CD4-positive, alpha-beta T cell treated with Interleukin-6 for 4 hours (primary cell): ENCODE results near the gene ARMC6.
A peak's percentile ranks its signal among the peaks of the same experiment; 100 is the strongest.

Experiments
- DNase-seq: peaks from one replicate; pipeline ENCODE4 v3.0.0-alpha.2; 2020; ENCODE audit warnings: mixed read lengths

The ARMC6 gene

DNA sequence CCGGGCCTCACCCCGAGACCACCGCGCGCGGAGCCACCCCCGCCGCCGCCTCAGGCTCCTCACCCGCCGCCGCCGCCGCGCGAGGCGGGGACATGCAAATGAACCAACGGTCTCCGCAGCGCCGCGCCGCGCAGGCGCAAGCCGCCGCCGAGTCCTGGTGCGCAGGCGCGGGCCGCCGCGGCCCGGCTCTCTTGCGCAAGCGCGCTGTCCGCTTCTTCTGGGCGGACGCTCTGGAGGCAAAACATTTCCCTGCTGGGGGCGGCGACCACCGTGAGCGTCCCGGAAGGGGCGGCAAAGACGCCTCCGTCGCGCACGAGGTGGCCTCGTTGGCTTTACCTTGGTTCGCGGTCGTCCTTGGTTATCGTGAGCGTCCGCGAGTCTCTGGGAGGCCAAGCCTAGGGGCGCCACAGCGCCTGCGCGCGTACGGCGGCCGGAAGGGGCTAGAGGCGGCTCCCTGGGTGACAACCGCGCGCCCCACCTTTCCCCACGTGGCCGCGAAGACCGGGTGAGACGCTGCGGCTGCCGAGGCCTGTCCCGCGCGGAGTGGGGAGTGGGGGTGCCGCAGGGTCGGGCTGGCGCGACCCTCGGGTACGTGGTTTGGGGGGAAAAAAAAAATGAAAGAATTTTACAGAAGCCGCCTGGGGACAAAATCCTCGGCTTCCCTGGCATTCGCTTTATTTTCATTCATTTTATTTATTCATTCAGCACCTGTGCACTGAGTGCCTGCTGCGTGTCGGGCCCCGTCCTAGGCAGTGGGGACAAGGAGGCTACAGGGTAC lies at the start of gene ARMC6, which contains the start of gene SUGP2:
TSS of gene ARMC6 (plus strand) at position 178 of the 778 bp plus-strand sequence. CDS start 607 bp downstream, outside the sequence.
TSS of gene SUGP2 (minus strand) at position 92 of the 778 bp plus-strand sequence. CDS start 2,446 bp downstream, outside the sequence.
- DNase-seq, result peak; percentile 89

DNA sequence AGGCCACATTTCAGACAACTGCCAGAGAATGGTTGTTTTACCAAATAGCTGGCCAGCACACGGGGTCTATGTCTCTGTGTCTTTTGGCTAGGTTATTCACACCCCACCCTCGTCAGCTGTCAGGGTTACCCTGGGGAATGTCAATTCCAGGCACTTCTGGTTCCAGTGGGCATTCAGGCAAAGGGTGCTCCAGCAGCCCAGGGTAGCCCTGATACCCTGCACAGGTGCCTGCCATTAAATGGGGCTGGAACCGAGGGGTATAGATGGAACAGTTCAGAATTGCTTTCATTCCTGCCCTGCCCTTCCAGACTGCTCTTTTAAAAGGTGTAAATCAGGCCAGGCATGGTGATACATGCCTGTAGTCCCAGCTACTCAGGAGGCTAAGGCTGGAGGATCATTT lies 49.2 kb upstream of the ARMC6 start:
- DNase-seq, result no peak

DNA sequence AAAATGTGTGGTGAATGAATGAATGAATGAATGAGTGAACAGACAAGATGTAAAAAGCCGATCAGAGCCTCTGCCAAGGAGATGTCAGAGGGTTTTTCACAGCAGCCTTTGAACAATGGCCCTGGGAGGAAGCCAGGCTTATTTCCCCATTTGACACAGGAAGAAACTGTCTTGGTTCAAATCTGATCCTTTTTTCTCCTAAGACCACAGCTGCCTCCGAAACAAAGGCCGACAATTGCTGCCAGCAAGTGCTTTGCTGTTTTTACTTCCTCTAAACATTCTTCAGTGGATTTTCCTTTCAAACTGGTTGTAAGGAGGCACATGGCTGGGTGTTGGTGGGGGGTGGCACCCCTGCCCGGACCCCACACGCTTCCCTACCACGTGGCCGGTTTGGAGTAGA lies 48.1 kb upstream of the ARMC6 start:
- DNase-seq, result no peak

DNA sequence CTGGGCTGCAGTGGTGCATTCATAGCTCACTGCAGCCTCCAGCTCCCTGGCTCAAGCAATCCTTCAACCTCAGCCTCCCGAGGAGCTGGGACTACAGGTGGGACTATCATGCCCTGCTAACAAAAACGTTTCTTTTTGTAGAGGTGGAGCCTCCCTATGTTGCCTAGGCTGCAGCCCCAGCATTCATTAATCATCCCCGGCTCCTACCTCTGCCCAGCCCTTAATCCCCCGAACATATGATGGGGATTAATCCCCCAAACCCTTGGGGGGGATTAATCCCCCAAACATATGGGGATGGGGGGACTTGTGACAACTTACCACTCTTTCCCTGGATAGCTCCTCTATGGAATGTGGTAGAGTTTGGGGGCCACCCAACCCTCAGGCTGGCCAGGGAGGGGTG lies 45.9 kb upstream of the ARMC6 start:
- no peak for DNase-seq

DNA sequence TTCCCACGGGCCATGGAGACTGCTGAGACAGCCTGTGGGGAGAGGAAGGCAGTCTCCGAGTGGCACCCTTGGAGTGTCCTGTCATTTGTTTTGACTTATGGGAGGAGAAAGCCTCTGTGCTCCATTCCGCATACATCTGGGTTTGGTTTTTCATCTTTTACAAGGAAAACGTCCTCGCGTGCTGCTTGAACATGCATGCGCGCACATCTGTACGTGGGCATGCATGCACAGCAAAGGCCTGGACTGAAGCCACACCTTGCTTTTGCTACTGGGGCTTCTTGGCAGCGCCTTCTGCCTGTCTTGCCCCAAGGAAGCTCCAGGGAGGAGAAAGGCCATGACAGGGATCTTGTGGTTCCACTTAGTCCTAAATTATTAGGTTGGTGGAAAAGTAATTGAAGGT lies 44.1 kb upstream of the ARMC6 start:
- DNase-seq, result no peak

DNA sequence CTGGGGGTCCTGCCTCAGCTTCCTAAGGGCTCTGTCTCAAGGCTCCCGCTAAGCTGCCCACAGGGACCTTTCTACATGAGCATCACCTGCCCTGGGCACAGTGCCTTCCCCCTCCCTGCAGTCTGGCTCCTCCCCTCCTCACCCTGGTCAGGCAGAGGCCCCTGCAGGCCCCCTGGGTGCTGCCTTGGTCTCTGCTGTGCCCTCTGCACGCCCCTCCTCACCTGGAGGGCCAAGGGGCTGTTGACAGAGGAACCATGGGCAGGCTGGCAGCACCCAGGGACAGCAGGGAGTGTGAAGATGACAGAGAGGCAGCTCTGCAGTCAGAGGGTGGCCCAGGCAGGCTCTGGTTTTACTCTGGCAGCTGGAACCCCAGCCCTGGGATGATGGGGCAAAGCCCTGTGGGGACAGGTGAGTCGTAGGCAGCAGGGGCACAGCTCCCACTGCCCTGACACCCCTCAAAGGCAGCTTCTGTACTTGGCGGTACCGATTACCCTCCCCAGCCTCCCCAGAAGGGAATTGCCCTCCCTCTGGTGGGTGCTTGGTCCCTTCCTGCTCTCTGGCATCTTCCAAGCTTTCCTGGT lies 43.2 kb upstream of the ARMC6 start:
- no peak for DNase-seq

DNA sequence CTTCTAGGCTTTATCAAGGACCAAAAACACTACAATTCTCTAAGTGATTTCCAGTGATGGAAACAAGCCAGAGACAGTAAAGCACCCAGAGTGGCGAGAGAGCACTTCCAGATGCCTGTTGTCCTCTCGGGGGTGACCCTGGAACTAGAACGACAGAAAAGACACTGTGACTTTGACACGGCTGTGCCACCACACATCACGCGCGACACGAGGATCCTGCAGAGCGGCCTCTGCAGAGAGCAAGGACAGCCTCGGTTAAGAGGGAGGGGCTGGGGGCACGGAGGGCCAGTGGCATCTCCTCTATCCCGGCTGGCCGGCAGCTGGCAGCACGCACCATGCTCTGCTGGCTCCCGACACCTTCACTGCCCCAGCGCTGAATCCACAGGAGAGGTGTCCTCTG lies 42.4 kb upstream of the ARMC6 start:
- no peak for DNase-seq

DNA sequence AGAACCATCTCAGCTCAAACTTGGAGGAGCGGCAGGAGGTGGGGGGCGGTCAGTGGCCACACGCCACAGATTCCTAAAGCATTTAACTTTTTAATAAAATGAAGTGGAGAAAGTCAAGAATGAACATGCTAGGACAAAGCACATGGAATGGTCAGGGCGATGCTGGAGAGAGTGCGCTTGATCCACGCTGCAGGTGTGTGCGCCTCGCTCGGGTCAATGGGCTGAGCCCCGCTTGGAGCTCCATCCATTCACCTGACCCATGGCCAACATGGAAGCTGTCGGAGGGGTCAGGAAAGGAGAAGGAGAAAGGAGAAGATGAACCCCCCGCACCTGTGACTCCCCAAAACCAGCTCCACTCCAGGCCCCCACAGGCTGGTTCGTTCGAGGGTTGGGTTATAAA lies 41.9 kb upstream of the ARMC6 start:
- DNase-seq, result no peak

DNA sequence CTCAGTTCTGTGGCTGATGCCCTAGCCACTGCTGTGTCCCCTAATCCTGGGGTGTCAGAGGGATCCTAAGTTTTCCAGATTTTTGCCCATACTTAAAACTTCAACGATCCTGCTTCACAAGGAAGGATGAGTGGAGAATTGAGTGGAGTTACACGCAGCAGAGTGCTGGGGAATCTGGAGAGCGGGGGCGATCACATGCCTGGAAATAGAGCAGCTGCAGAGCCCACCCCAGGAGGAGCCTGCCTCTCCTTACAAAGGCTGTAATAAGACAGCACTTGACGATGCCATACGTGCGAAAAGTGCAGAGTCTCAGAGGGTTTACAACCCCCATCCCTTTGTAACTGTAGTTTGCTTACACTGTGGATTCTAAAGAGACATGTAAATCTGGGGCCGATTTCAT lies 40.7 kb upstream of the ARMC6 start:
- no peak for DNase-seq

DNA sequence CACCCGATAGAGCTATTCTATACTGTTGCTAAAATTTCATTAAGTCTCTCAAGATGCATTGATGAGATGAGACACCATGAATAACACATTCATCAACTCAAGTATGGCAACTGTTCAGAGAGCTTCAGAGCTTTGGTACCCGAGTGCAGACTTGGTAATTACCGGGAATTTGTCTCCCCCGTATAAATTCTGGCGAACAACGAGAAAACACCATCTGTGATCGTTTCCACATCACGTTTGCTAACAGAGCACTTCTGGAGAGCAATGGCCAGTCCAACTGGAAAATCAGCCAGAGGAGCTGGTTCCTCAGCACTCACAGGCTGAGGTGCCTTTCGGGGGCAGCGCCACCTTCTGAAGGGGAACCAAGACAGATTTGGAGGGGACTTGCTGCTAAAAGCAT lies 40.3 kb upstream of the ARMC6 start:
- DNase-seq, result no peak

DNA sequence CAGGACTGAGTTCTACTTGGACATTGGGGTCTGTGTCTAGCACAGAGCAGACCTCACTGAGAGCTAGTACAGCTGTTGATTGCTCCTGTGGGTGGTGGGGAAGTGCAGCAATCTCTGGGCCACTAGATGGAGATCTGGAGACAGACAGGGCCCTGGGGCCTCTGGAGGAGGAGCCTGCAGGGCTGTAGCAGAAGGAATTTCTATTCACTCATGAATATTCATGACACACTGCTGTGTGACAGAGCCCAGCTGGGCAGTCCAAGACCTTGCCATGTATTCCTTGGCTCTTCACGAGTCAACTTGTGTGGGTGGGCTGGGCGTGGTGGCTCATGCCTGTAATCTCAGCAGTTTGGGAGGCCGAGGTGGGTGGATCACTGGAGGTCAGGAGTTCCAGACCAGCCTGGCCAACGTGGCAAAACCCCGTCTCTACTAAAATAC lies 37.6 kb upstream of the ARMC6 start:
- no peak for DNase-seq

DNA sequence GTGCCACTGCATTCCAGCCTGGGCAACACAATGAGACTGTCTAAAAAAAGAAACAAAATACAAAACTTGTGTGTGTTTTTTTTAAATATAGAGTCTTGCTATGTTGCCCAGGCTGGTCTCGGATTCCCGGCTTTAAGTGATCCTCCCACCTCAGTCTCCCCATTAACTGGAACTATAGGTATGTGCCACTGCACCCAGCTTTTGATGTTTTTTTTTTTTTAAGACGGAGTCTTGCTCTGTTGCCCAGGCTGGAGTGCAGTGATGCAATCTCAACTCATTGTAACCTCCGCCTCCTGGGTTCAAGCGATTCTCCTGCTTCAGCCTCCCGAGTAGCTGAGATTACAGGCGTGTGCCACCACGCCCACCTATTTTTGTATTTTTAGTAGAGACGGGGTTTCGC lies 37.1 kb upstream of the ARMC6 start:
- no peak for DNase-seq

DNA sequence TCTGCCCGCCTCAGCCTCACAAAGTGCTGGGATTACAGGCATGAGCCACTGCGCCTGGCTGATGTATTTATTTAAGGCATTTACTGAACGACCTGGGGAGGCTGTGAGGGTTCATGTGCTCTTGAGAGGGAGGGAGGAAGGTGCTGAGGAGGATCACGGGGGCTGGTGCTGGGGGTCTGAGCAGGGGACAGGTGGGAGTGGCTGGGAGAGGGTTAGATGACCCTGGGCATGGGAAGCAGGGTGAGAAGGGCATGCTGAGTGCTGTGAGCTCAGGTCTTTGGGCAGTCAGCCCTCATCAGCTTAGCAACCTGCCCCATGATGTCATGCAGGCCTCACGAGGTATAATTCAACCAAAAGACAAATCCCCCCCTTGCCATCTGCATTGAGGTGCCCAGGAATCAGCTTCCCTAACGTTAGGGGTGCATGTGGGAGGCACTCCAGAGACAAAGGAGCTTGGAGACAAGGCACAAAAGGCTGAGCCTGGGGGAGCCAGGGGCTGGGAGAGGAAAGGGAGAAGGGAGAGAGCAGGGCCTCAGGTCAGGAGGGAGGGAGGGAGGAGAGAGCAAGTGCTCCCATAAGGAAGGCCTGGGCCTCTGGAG lies 36.5 kb upstream of the ARMC6 start:
- no peak for DNase-seq

DNA sequence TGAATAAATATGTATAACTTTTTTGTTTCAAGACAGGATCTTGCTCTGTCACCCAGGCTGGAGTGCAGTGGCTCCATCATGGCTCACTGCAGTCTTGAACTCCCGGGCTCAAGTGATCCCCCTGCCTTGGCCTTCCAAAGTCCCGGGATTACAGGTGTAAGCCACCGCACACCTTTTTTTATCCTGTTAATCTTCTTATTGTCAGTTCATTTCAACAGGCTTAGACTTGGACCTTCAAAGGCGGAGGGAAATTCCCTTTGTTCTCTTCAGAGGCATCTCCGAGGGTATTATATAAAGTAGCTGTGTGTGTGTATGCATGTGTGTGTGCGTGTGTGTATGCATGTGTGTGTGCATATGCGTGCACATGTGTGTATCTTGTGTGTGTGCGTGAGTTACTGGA lies 35.1 kb upstream of the ARMC6 start:
- DNase-seq, result no peak

DNA sequence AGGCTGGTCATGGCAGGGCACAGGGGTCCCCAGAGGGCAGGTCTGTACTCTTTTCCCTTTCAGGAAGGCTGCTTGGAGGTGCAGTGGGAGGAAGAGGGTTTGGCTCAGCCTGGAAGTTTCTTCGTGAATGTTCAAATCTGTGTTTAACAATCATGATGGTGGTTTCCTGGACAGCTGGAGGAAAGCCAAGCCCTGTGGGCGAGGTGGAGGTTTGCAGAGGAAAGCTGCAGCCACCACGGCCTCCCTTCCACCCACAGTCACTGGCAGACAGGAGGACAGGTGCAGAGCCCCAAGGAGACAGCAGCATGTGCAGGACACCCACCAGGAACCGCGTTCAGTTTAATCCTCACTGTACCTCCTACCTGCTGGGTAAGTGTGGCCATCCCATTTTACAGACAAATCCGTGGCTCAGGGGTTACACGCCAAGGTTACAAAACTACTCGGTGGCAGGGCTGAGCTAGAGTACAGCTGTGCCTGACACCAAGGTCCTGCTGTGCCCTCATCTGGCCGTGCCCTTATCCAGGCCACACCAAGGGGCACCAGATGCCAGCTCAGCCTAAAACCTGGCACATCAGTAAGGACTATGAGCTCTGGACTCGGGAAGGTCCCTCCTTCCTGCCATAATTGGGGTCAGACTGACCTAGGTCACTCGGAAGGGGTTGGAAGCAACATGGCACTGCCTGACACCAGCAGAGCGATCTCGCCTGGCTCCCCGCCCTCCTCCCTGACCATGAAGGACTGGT lies 34.2 kb upstream of the ARMC6 start:
- no peak for DNase-seq

DNA sequence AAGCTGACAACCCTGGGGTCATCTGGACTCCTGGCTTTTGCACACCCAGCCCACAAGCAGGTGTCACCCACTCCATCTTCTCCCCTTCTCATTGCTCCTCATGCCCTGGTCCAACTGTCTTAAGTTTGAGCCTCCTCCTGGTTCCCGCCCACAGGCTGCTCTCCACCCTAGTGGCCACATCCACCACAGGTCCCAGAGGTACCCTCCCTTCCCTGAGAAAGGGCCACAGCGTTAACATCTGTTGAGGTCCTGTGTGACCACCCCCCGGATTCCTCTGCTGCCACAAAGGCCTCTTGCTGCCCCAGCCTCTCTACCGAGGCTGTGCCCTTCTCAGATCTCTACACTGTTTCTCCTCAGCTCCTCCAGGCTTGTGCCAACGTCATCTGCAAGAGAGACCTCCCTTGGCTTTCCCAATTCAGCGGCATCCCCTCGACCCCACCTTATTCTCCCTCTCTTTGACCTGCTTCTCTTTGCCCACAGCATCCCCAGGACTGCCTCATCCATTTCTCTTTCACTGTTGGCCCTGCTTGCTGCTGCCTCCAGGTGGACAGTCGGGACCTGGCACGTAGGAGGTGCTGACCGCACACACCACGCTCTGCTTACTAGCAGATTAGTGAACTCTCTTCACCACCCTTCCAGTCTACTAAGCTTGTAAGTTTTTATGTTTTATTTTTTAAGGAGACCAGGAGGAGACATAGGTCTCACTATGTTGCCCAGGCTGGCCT lies 33.3 kb upstream of the ARMC6 start:
- DNase-seq, result no peak

DNA sequence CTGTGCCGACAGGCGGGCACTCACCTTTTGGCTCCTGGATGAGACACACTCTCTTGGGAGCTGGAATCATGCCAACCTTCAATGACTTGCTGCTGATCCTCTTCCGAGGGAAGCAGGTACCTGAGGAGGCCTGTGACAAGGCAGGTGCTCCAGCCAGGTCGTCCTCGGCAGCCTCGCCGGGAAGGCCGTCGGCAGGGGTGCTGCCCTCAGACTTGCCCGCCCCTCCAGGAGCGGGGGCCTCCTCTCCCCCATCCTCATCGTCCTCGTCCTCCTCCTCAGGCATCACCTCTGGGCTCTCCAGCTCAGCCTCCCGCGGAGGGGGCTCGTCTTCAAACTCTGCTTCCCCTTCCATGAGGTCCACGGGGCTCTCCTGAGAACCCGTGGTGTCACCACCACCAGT lies 29.3 kb upstream of the ARMC6 start:
- no peak for DNase-seq

DNA sequence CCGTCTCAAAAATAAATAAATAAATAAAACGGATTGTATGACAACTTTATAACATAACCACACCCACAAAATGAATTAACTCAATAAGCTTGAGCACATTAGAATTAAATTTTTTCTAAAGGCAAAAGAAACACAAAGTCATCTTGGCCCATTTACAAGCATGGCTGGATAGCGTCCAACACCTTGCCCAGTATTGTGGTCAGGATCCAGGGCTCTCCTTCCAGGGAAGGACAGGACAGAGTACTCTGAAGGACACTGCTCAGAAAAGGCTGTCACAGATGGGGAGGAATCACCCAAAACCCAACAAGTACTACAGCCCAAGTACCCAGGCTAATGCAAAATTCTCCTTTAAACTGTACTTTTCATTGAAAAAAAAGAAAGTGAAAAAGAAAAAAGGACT lies 27.2 kb upstream of the ARMC6 start:
- DNase-seq, result no peak

DNA sequence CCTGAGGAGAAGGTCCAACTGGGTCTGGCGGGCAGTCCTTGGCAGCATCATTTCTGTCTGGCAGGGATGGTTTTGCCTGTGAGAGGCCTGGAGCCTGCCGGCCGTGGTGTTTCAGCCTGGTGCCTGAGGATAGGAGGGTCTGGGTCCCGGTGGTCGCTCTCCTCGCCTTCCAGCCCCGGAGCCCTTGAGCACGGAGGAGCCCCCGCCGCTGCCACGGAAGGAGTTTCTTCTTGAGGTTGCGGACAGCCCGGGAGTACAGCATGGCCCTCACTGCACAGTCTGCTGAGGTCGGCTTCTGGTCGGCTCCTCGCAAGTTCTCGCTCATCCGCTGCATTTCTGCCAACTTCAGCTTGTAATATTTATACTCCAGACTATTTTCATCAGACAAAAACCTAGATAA lies 23.5 kb upstream of the ARMC6 start:
- DNase-seq, result no peak

DNA sequence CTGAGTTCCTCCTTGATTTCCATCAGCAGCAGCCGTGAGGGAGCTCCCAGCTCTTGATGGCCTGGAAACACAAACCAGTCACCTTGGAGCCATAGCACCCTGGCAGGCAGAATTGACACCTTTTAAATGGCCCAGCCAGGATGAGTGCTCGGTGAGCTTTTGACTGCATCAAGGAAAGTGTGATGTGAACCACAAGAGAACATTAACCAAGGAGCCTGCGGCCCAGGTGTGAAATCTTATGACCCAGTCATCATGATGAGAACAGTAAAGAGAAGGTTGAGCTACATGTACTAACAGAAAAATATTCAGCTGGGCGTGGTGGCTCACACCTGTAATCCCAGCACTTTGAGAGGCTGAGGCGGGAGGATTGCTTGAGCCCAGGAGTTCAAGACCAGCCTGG lies 22.9 kb upstream of the ARMC6 start:
- DNase-seq, result no peak

DNA sequence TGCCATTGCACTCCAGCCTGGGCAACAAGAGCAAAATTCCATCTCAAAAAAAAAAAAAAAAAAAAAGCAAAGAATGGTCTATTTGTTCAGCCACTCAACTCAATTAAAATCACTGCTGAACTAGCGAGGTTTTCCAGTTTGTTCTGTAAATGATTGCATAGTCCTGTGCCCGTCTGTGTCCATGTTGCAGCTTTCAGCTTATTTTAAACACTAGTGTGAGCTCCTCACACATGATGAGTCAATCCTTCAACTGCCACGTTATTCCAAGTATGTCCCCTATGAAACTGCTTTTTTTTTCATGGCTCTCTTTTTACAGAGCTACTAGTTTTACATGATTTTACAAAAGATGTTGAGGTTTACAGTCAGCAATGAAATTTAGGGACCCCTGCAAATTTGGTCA lies 12.3 kb upstream of the ARMC6 start:
- DNase-seq, result no peak

DNA sequence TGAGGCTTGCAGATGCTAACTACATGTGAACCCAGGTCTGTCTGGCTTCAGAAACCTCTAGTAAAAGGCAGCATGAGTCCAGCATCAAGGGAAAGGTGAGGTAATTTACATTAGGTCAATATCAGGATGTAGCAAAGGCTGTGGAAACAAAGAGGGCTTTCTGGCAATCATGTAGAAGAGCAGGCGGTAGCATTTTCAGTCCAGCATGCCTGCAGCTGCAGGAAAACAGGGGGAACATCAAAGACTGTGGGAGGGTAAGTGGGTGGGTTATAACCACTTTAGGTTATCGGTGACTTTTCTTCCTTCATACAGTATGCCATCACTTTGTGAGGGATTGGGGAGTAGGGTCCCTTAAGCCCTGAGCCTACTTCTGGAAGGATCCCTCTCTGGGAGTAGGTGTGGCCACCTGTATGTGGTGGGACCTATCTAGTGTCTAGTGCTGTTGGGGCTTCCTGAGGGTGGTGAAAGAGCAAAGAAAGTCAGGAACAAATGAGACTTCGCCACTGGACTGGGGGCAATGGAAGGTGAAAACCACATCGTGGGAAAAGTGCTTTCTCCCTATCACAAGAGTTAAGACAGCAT lies 10.9 kb upstream of the ARMC6 start:
- no peak for DNase-seq
